ENCODE data around the gene PDE8B.

PDE8B gene

GRCh38 chr5:77418601-77419581, 208.4 kb downstream of the PDE8B start:
- no peak overlapping the region for H3K4me3 ChIP-seq (replicated peaks; ENCODE audit: low read depth, low read length)
- no peak for DNase-seq (ENCODE audit: extremely low read depth, low read depth)
- no peak for TF ChIP-seq CTCF (IDR thresholded peaks at IDR 0.05; ENCODE audit: low read depth, low read length, missing control alignments)

GRCh38 chr5:77419644-77420582, 209.4 kb downstream of the PDE8B start:
- no peak overlapping the region for H3K4me3 ChIP-seq (replicated peaks; ENCODE audit: low read depth, low read length)
- TF ChIP-seq CTCF (IDR thresholded peaks at IDR 0.05; ENCODE audit: low read depth, low read length, missing control alignments), result no peak
- DNase-seq (ENCODE audit: extremely low read depth, low read depth), result no peak

- no peak overlapping the region for H3K4me3 ChIP-seq (replicated peaks; ENCODE audit: low read depth, low read length)
- no peak for TF ChIP-seq CTCF (IDR thresholded peaks at IDR 0.05; ENCODE audit: low read depth, low read length, missing control alignments)
- no peak for DNase-seq (ENCODE audit: extremely low read depth, low read depth)
These were observed 210.5 kb downstream of the PDE8B start for GRCh38 chr5:77420940-77421339.

GRCh38 chr5:77423022-77423750, 212.7 kb downstream of the PDE8B start:
- TF ChIP-seq CTCF (IDR thresholded peaks at IDR 0.05; ENCODE audit: low read depth, low read length, missing control alignments), result no peak
- DNase-seq (ENCODE audit: extremely low read depth, low read depth), result no peak
- no peak overlapping the region for H3K4me3 ChIP-seq (replicated peaks; ENCODE audit: low read depth, low read length)

- H3K4me3 ChIP-seq (replicated peaks; ENCODE audit: low read depth, low read length), result no peak overlapping the region
- no peak for DNase-seq (ENCODE audit: extremely low read depth, low read depth)
- TF ChIP-seq CTCF (IDR thresholded peaks at IDR 0.05; ENCODE audit: low read depth, low read length, missing control alignments), result no peak
These were observed 214.4 kb downstream of the PDE8B start for GRCh38 chr5:77424921-77425320.

GRCh38 chr5:77425420-77425819, 214.9 kb downstream of the PDE8B start:
- no peak for TF ChIP-seq CTCF (IDR thresholded peaks at IDR 0.05; ENCODE audit: low read depth, low read length, missing control alignments)
- no peak for DNase-seq (ENCODE audit: extremely low read depth, low read depth)
- H3K4me3 ChIP-seq (replicated peaks; ENCODE audit: low read depth, low read length), result no peak overlapping the region

Measured in HFF-Myc (cell line).